ENCODE results near the gene PRRG2. TPM values are rescaled to one million over a fixed set of nuclear protein-coding genes. Genes with fewer than 3 reads are reported as not detected.

PRRG2 gene
- total and polyA plus RNA-seq, 3 donors from 2014 or later = 0.71 to 3.0 (median 1.9) TPM

DNA sequence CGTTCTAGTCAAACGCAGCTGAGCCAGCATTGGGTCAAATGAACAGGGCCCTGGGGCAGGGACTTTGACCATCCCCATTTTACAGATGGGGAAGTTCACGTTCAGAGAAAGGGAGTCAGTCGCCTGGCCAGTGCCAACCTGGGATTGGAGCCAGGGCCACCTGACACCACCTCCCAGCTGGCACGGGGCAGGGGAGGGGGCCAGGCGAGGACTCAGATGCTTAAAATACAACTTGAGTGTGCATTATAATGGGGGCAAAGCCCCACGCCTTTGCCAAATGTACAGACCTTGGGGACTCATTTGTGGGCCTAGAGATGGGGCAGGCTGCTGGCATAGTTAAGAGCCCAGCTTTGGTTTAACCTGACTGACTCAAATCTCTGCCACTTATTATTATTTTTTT is 24.5 kb downstream of the PRRG2 start:
- H3K36me3 ChIP-seq (ENCODE audit: low read depth, missing control alignments) = no peaks in the 10 kb centered on the region
- H3K4me3 ChIP-seq = no peak overlapping the region
- DNase-seq = no peak
- no peaks in the 10 kb centered on the region for H3K4me1 ChIP-seq
- H3K27me3 ChIP-seq = no peaks in the 10 kb centered on the region
- WGBS, 2 donors = 75 to 85% methylated on average over 7 of the region's 7 CpGs
- TF ChIP-seq, protein P1, sequence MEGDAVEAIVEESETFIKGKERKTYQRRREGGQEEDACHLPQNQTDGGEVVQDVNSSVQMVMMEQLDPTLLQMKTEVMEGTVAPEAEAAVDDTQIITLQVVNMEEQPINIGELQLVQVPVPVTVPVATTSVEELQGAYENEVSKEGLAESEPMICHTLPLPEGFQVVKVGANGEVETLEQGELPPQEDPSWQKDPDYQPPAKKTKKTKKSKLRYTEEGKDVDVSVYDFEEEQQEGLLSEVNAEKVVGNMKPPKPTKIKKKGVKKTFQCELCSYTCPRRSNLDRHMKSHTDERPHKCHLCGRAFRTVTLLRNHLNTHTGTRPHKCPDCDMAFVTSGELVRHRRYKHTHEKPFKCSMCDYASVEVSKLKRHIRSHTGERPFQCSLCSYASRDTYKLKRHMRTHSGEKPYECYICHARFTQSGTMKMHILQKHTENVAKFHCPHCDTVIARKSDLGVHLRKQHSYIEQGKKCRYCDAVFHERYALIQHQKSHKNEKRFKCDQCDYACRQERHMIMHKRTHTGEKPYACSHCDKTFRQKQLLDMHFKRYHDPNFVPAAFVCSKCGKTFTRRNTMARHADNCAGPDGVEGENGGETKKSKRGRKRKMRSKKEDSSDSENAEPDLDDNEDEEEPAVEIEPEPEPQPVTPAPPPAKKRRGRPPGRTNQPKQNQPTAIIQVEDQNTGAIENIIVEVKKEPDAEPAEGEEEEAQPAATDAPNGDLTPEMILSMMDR (IDR thresholded peaks at IDR 0.05) = no peak
- TF ChIP-seq POLR2A (IDR thresholded peaks at IDR 0.05) = no peak
- H3K9me3 ChIP-seq = no peaks in the 10 kb centered on the region
- intact Hi-C loops (cut with DNase I; ENCODE audit: low total_unique reads) = no loop called here
- no peak overlapping the region for H3K27ac ChIP-seq

DNA sequence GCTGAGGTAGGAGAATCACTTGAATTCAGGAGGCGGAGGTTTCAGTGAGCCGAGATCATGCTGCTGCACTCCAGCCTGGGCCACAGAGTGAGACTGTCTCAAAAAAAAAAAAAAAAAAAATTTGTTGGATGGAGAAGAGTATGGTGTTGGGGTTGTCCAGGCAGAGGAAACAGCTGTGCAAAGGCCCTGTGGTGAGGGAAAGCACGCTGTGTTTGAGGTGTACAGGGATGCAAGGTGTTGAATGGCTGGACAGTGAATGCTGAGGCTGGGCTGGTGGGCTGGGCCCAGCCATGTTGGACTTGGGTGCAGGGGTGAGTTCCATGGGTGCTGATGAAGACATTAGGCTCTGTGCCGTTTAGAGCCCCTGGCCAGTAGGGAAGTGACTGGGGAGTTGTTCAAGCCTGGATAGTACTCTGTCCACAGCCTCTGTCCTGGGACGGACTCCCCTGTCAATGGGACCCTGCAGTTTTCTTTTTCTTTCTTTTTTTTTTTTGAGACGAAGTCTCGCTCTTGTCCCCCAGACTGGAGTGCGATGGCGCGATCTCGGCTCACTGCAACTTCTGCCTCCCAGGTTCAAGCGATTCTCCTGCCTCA is 28.5 kb downstream of the PRRG2 start:
- no peaks in the 10 kb centered on the region for H3K4me1 ChIP-seq
- no peaks in the 10 kb centered on the region for H3K36me3 ChIP-seq (ENCODE audit: low read depth, missing control alignments)
- WGBS, 2 donors = 95 to 96% methylated on average over 12 of the region's 12 CpGs
- TF ChIP-seq POLR2A (IDR thresholded peaks at IDR 0.05) = no peak
- TF ChIP-seq, protein P1 (IDR thresholded peaks at IDR 0.05) = no peak
- DNase-seq = no peak
- H3K27me3 ChIP-seq = no peaks in the 10 kb centered on the region
- intact Hi-C loops (cut with DNase I; ENCODE audit: low total_unique reads) = no loop called here
- H3K27ac ChIP-seq = no peak overlapping the region
- H3K9me3 ChIP-seq = no peaks in the 10 kb centered on the region
- no peak overlapping the region for H3K4me3 ChIP-seq

DNA sequence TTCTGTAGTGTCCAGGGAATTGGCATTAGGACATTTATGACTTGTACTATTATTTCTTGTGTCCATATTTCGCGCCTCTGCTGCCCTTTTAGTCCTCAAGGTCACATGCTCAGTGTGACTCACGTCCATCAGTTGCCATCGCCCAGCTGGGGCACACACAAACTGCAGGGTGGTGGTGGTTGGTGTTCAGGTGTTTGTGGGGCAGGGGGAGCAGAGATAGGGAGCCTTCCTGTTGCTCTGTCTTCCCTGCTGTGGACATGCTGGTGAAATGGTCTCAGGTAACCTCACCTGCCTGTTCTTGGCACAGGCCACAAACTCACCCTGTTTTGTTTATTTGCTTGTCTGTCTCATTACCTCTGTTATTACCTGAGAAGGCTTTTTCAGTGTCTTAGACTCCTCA is 32.3 kb downstream of the PRRG2 start:
- Histone ChIP-seq H3K27ac (no peak overlapping the region), H3K4me1 (no peaks in the 10 kb centered on the region), H3K27me3 (no peaks in the 10 kb centered on the region), H3K36me3 (ENCODE audit: low read depth, missing control alignments) (no peaks in the 10 kb centered on the region), H3K9me3 (no peaks in the 10 kb centered on the region), H3K4me3 (no peak overlapping the region)
- intact Hi-C loops (cut with DNase I; ENCODE audit: low total_unique reads) = no loop called here
- 60 to 63% methylated on average over 4 of the region's 4 CpGs for WGBS, 2 donors
- TF ChIP-seq POLR2A (IDR thresholded peaks at IDR 0.05) = no peak
- TF ChIP-seq, protein P1 (IDR thresholded peaks at IDR 0.05) = no peak
- no peak for DNase-seq

DNA sequence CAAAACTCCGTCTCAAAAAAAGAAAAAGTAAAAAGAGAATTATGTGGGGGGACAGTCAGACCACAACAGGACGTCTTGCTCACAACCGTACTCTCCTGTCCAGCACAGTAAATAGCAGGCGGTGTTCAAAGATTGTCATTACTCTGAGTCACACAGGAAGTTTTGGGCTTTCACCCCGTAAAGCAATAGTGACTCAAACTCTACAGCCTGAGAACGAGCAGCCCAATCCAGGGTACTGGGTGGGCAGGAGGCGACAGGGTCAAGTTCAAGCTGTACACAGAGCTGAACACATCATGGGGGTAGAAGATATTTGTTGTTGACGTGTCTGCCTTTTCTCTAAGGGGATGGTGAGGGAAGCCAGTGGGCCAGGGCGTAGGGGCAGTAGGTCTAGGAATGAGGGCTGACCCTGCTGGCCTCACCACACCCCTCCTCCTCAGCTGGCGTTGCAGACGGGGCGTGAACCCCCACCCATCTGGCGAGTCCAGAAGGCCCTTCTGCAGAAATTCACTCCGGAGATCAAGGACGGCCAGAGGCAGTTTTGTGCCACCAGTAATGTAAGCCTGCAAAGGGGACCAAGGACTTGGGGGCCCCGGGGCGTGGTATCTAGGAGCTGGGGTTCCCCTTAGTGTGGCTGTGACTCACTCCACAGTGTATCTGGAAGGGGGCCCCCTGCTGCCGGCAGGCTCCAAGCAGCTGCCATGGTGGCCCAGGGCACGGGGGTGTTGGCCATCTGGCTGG is 33.1 kb downstream of the PRRG2 start:
- no peak overlapping the region for H3K27ac ChIP-seq
- no peak overlapping the region for H3K4me3 ChIP-seq
- H3K27me3 ChIP-seq = no peaks in the 10 kb centered on the region
- intact Hi-C loops (cut with DNase I; ENCODE audit: low total_unique reads) = no loop called here
- H3K36me3 ChIP-seq (ENCODE audit: low read depth, missing control alignments) = no peaks in the 10 kb centered on the region
- DNase-seq = no peak
- no peaks in the 10 kb centered on the region for H3K9me3 ChIP-seq
- TF ChIP-seq POLR2A (IDR thresholded peaks at IDR 0.05) = no peak
- TF ChIP-seq, protein P1 (IDR thresholded peaks at IDR 0.05) = no peak
- WGBS, 2 donors = 80 to 83% methylated on average over 14 to 19 of the region's 19 CpGs
- H3K4me1 ChIP-seq = no peaks in the 10 kb centered on the region

DNA sequence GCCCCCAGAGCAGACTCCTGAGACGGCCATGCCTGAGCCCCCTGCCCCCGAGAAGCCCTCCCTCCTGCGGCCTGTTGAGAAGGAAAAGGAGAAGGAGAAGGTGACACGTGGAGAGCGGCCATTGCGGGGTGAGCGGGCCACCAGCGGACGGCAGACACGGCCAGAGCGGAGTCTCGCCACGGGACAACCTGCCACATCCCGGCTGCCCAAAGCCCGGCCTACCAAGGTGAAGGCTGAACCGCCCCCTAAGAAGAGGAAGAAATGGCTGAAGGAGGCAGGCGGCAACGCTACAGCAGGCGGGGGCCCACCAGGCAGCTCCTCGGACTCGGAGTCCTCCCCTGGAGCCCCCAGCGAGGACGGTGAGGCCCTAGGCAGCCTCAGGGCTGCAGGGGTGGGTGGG is 34.7 kb downstream of the PRRG2 start:
- Histone ChIP-seq H3K36me3 (ENCODE audit: low read depth, missing control alignments) (no peaks in the 10 kb centered on the region), H3K27me3 (no peaks in the 10 kb centered on the region), H3K9me3 (no peaks in the 10 kb centered on the region), H3K4me3 (no peak overlapping the region), H3K4me1 (no peaks in the 10 kb centered on the region), H3K27ac (no peak overlapping the region)
- DNase-seq = no peak
- WGBS, 2 donors = 94 to 97% methylated on average over 22 to 23 of the region's 23 CpGs
- TF ChIP-seq, protein P1 (IDR thresholded peaks at IDR 0.05) = no peak
- no peak for TF ChIP-seq POLR2A (IDR thresholded peaks at IDR 0.05)
- intact Hi-C loops (cut with DNase I; ENCODE audit: low total_unique reads) = no loop called here

Data from testis (tissue), 3 donors.